Measurements from ENCODE around the gene ASB10.

Gene ASB10

GRCh38 chr7:151134743-151135524 lies 52.1 kb downstream of the ASB10 start:
- no peak for DNase-seq

GRCh38 chr7:151133986-151134742 lies 52.9 kb downstream of the ASB10 start:
- DNase-seq, result no peak

- no peak for DNase-seq
Measured at GRCh38 chr7:151133266-151133985, 53.6 kb downstream of the ASB10 start.

- no peak for DNase-seq
Measured at GRCh38 chr7:151132461-151133205, 54.4 kb downstream of the ASB10 start.

GRCh38 chr7:151131592-151132293 lies 55.3 kb downstream of the ASB10 start:
- DNase-seq, result no peak

GRCh38 chr7:151131224-151131591 lies 55.8 kb downstream of the ASB10 start:
- DNase-seq, result no peak

GRCh38 chr7:151130741-151131157 lies 56.3 kb downstream of the ASB10 start:
- DNase-seq, result no peak

- DNase-seq, result no peak
Measured at GRCh38 chr7:151129960-151130591, 57.0 kb downstream of the ASB10 start.

- no peak for DNase-seq
Measured at GRCh38 chr7:151129117-151129959, 57.7 kb downstream of the ASB10 start.

GRCh38 chr7:151128716-151129115 lies 58.3 kb downstream of the ASB10 start:
- no peak for DNase-seq

GRCh38 chr7:151128144-151128543 lies 58.9 kb downstream of the ASB10 start:
- no peak for DNase-seq

- DNase-seq, result no peak
Measured at GRCh38 chr7:151126491-151127137, 60.4 kb downstream of the ASB10 start.

- no peak for DNase-seq
Measured at GRCh38 chr7:151125846-151126481, 61.1 kb downstream of the ASB10 start.

Measured in stimulated activated CD4-positive, alpha-beta T cell treated with anti-CD3 and anti-CD28 coated beads, Interleukin-15, amount 100 ng/mL, for 24 hours (primary cell).